Measurements from ENCODE around the gene LRRC28. TPM values are rescaled to one million over a fixed set of nuclear protein-coding genes. Genes with fewer than 3 reads are reported as not detected.

Gene LRRC28
- total RNA-seq, 1 donor from 2014 or later, result 20.3 TPM

- Histone ChIP-seq H3K9me3 (no peaks in the 10 kb centered on the region), H3K36me3 (no peaks in the 10 kb centered on the region), H3K4me3 (no peak overlapping the region), H3K27ac (peak overlapping the region; percentile 11), H3K4me1 (peaks cover 11% of the 10 kb centered on the region), H3K27me3 (no peaks in the 10 kb centered on the region)
- ATAC-seq (no peak), DNase-seq (no peak)
- intact Hi-C loops (cut with DNase I), result no loop called here
- TF ChIP-seq CTCF (IDR thresholded peaks at IDR 0.05), result no peak
Observed at GRCh38 chr15:99402014-99402729, 150.9 kb downstream of the LRRC28 start.

GRCh38 chr15:99403597-99403996 lies 152.3 kb downstream of the LRRC28 start:
- Histone ChIP-seq H3K27me3 (no peaks in the 10 kb centered on the region), H3K36me3 (no peaks in the 10 kb centered on the region), H3K4me1 (peaks cover 18% of the 10 kb centered on the region), H3K9me3 (no peaks in the 10 kb centered on the region), H3K4me3 (no peak overlapping the region), H3K27ac (no peak overlapping the region)
- no peak for TF ChIP-seq CTCF (IDR thresholded peaks at IDR 0.05)
- intact Hi-C loops (cut with DNase I), result no loop called here
- ATAC-seq (peak; percentile 72), DNase-seq (no peak)

- H3K4me3 ChIP-seq, result no peak overlapping the region
- ATAC-seq, result no peak
- DNase-seq, result no peak
- no peaks in the 10 kb centered on the region for H3K9me3 ChIP-seq
- H3K27me3 ChIP-seq, result no peaks in the 10 kb centered on the region
- peaks cover 27% of the 10 kb centered on the region for H3K4me1 ChIP-seq
- no peaks in the 10 kb centered on the region for H3K36me3 ChIP-seq
- intact Hi-C loops (cut with DNase I), result no loop called here
- TF ChIP-seq CTCF (IDR thresholded peaks at IDR 0.05), result no peak
- H3K27ac ChIP-seq, result no peak overlapping the region
Observed at GRCh38 chr15:99404454-99404853, 153.2 kb downstream of the LRRC28 start.

- H3K36me3 ChIP-seq, result no peaks in the 10 kb centered on the region
- no peaks in the 10 kb centered on the region for H3K27me3 ChIP-seq
- intact Hi-C loops (cut with DNase I), result no loop called here
- H3K4me1 ChIP-seq, result peaks cover 29% of the 10 kb centered on the region
- H3K27ac ChIP-seq, result no peak overlapping the region
- DNase-seq (no peak), ATAC-seq (no peak)
- no peak overlapping the region for H3K4me3 ChIP-seq
- no peak for TF ChIP-seq CTCF (IDR thresholded peaks at IDR 0.05)
- no peaks in the 10 kb centered on the region for H3K9me3 ChIP-seq
Observed at GRCh38 chr15:99406120-99406519, 154.8 kb downstream of the LRRC28 start.

GRCh38 chr15:99406716-99407487 lies 155.6 kb downstream of the LRRC28 start:
- no peak overlapping the region for H3K27ac ChIP-seq
- no peak for DNase-seq
- H3K36me3 ChIP-seq, result no peaks in the 10 kb centered on the region
- no peaks in the 10 kb centered on the region for H3K27me3 ChIP-seq
- no peak for TF ChIP-seq CTCF (IDR thresholded peaks at IDR 0.05)
- ATAC-seq, result no peak
- intact Hi-C loops (cut with DNase I), result no loop called here
- no peak overlapping the region for H3K4me3 ChIP-seq
- H3K9me3 ChIP-seq, result no peaks in the 10 kb centered on the region
- peaks cover 26% of the 10 kb centered on the region for H3K4me1 ChIP-seq
